HEK293T (cell line): ENCODE data around the gene USP6.
"Not testable (repeated sequence)": the region's sequence is repeated elsewhere in the genome, so short reads cannot be mapped to it uniquely, and the experiment has no call there.

ENCODE experiments used
- CTCF ChIA-PET: fragments of 350-600 bp; formaldehyde crosslinking; extraction: SDS; loops from one replicate; lab custom pipeline; 2021; ENCODE audit warnings: antibody characterized with exemption, inconsistent platforms; lab: Yijun Ruan, JAX
- POLR2A ChIA-PET: fragments of 350-600 bp; formaldehyde crosslinking; extraction: SDS; loops from one replicate; lab custom pipeline; 2020; ENCODE audit warnings: antibody characterized with exemption, inconsistent platforms; lab: Yijun Ruan, JAX
- DNase-seq: peaks from one replicate; pipeline ENCODE4 v3.0.0; 2012; ENCODE audit warnings: mixed read lengths; ENCODE audit errors: extremely low spot score
- ARNT ChIP-seq: fragments of 450-650 bp; IDR thresholded peaks from 2 replicates; pipeline ENCODE4 v1.6.1; 2017; ENCODE audit warnings: mild to moderate bottlenecking
- BHLHE40 ChIP-seq: fragments of 450-650 bp; IDR thresholded peaks from 2 replicates; pipeline ENCODE4 v1.6.1; 2016; ENCODE audit warnings: mild to moderate bottlenecking, moderate library complexity, borderline replicate concordance
- CTBP1 ChIP-seq: fragments of 450-650 bp; IDR thresholded peaks from 2 replicates; pipeline ENCODE4 v1.6.1; 2016; ENCODE audit warnings: borderline replicate concordance
- ELF4 ChIP-seq: fragments of 450-650 bp; IDR thresholded peaks from 2 replicates; pipeline ENCODE4 v1.6.1; 2017; ENCODE audit warnings: antibody characterized with exemption
- FOXA1 ChIP-seq: fragments of 450-650 bp; IDR thresholded peaks from 2 replicates; pipeline ENCODE4 v1.6.1; 2016; ENCODE audit warnings: mild to moderate bottlenecking
- FOXK2 ChIP-seq: fragments of 450-650 bp; IDR thresholded peaks from 2 replicates; pipeline ENCODE4 v1.6.1; 2016; ENCODE audit warnings: mild to moderate bottlenecking
- FOXM1 ChIP-seq: fragments of 450-650 bp; IDR thresholded peaks from 2 replicates; pipeline ENCODE4 v1.6.1; 2017; ENCODE audit warnings: mild to moderate bottlenecking, borderline replicate concordance
- HDGF ChIP-seq: fragments of 450-650 bp; IDR thresholded peaks from 2 replicates; pipeline ENCODE4 v1.6.1; 2017; ENCODE audit warnings: antibody characterized with exemption, borderline replicate concordance
- L3MBTL2 ChIP-seq: fragments of 450-650 bp; conservative IDR thresholded peaks from 2 replicates; pipeline ENCODE4 v1.6.1; 2016; ENCODE audit warnings: mild to moderate bottlenecking
- LEF1 ChIP-seq: fragments of 450-650 bp; IDR thresholded peaks from 2 replicates; pipeline ENCODE4 v1.6.1; 2017; ENCODE audit warnings: mild to moderate bottlenecking, borderline replicate concordance
- NFRKB ChIP-seq: fragments of 450-650 bp; IDR thresholded peaks from 2 replicates; pipeline ENCODE4 v1.6.1; 2016; ENCODE audit warnings: mild to moderate bottlenecking, moderate library complexity
- SP1 ChIP-seq: fragments of 450-650 bp; IDR thresholded peaks from 2 replicates; pipeline ENCODE4 v1.6.1; 2017
- SUZ12 ChIP-seq: fragments of 450-650 bp; IDR thresholded peaks from 2 replicates; pipeline ENCODE4 v1.6.1; 2016; ENCODE audit warnings: mild to moderate bottlenecking
- TARDBP ChIP-seq: fragments of 450-650 bp; IDR thresholded peaks from 2 replicates; pipeline ENCODE4 v1.6.1; 2016
- ZNF384 ChIP-seq: fragments of 450-650 bp; IDR thresholded peaks from 2 replicates; pipeline ENCODE4 v1.6.1; 2016
- TF ChIP-seq, protein P1 (sequence below): fragments of 450-650 bp; IDR thresholded peaks from 2 replicates; pipeline ENCODE4 v1.6.1; 2016

Gene USP6

DNA sequence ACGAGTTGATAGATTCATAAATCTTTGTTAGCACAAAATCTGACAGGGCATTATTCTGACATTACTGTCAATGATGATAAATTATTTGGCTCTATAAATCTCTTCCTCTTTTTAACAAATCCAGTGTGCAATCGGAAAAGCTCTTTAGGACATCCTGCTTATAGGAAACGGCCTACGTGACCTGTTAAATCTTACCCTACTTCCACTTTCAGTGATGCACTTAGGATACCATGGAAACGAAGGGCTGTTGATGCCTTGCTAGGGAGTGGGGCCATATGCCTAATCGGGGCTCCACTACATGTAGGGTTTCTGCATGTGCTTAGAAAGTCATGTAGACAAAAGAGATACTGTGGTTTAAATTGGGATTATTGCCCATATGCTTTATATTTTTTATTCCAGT, 48.6 kb downstream of the USP6 start:
- no peak for DNase-seq
- TF ChIP-seq ELF4, result no peak
- TF ChIP-seq TARDBP, result no peak
- TF ChIP-seq, protein P1, sequence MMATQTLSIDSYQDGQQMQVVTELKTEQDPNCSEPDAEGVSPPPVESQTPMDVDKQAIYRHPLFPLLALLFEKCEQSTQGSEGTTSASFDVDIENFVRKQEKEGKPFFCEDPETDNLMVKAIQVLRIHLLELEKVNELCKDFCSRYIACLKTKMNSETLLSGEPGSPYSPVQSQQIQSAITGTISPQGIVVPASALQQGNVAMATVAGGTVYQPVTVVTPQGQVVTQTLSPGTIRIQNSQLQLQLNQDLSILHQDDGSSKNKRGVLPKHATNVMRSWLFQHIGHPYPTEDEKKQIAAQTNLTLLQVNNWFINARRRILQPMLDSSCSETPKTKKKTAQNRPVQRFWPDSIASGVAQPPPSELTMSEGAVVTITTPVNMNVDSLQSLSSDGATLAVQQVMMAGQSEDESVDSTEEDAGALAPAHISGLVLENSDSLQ, result no peak
- no peak for TF ChIP-seq CTBP1
- TF ChIP-seq ARNT, result no peak
- no peak for TF ChIP-seq HDGF
- no peak for TF ChIP-seq L3MBTL2
- TF ChIP-seq FOXK2, result no peak
- TF ChIP-seq SUZ12, result no peak
- no peak for TF ChIP-seq ZNF384
- TF ChIP-seq NFRKB, result no peak
- TF ChIP-seq BHLHE40, result no peak
- no peak for TF ChIP-seq SP1
- TF ChIP-seq FOXA1, result no peak
- TF ChIP-seq FOXM1, result no peak
- TF ChIP-seq LEF1, result no peak
- CTCF ChIA-PET, result no interaction called here
- POLR2A ChIA-PET, result no interaction called here

DNA sequence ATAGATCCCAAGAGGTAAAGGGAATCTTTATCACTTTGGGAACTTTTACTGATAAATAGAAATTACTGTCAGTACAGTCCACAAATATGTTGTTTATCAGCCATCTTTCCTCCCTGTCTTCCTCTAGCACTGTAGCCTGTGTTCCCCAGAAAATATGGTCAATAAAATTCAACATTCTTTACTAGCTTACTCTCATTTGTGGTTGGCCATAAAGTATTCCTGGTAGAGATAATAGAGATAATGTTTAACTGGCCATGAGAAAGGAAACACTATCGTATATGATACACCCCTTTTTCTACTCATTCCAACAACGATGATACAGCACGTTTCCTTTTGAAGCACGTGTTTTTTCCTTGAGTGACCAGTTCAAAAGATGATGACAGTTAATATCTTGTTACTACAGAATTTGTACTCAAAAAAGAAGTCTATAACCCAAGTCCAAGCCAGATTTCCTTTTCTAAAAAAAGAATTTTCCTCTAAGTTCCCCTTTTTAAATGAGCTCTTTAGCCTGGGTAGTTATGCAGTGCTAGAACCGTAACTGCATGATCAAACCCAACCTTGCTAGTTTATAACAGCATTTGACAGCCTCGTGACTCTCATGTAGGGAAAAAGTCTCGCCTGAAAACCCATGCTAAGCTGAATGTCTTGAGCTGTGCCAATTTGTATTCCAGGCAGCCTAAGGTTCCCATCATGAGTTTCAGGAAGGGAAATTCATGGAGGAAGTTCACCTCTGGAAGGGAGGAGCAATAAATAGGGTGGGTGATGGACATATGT, 50.1 kb downstream of the USP6 start:
- CTCF ChIA-PET, DNase-seq, POLR2A ChIA-PET: not testable (repeated sequence)

DNA sequence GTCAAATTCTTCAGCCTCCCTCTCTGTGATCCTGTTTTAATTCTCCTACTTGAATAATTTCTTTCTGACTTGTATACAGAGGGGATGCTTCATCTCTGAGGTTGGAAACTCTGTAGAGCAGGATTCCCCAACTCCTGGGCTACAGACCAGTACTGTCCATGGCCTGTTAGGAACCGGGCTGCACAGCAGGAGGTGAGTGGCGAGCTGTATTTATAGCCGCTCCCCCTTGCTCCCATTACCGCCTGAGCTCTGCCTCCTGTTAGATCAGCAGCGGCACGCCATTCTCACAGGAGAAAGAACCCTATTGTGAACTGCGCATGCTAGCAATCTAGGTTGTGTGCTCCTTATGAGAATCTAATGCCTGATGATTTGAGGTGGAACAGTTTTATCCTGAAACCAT, 59.2 kb downstream of the USP6 start:
- CTCF ChIA-PET, DNase-seq, POLR2A ChIA-PET: not testable (repeated sequence)

DNA sequence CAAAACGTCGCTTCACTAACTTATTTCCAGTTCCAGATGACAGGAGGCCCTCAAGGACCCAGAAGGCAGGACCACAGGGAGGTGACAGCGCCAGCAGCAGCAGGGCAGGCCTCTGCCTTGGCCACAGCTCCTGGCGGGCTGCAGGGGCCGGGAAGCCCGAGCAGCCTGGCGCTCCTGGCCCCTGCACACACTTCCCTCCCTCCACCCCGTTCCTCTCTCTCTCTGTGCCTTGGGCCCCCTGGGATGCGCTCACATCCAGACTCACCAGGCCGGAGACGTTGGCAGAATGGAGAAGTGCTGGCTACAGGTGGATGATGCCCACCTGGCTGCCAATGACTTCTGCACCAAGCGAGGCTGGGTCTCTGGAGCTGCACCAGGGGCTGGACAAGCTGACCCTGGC, 63.2 kb downstream of the USP6 start:
- DNase-seq, result no peak
- ChIA-PET POLR2A (no interaction called here), CTCF (no interaction called here)
- no peak for TF ChIP-seq LEF1
- no peak for TF ChIP-seq BHLHE40

DNA sequence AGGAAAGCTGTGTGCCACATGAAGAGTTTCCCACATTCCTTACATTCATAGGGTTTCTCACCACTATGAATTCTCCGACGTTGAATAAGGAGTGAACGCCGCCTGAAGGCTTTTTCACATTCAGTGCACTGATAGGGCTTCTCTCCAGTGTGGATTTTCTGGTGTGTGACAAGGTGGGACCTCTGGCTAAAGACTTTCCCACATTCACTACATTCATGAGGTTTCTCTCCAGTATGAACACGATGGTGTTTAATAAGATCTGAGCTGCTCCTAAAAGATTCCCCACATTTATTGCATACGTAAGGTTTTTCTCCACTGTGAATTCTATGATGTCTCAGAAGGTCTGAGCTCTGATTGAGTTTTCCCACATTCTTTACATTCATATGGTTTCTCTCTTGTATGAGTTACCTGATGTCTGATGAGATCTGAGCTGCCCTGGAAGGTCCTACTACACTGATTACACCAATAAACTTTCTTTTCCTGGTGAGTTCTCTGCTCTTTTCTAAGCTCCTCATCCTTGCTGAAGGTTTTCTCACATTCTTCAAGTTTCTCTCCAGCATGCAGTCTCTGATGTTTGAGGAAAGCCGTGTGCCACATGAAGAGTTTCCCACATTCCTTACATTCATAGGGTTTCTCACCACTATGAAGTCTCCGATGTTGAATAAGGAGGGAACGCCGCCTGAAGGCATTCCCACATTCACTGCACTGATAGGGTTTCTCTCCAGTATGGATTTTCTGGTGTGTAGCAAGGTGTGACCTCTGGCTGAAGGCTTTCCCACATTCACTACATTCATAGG, 65.9 kb downstream of the USP6 start:
- DNase-seq, result no peak
- POLR2A ChIA-PET, result no interaction called here
- CTCF ChIA-PET, result no interaction called here
- TF ChIP-seq FOXA1 (no peak), ELF4 (no peak), SUZ12 (no peak), SP1 (no peak), NFRKB (no peak), L3MBTL2 (peak; percentile 53), LEF1 (no peak), CTBP1 (no peak)

DNA sequence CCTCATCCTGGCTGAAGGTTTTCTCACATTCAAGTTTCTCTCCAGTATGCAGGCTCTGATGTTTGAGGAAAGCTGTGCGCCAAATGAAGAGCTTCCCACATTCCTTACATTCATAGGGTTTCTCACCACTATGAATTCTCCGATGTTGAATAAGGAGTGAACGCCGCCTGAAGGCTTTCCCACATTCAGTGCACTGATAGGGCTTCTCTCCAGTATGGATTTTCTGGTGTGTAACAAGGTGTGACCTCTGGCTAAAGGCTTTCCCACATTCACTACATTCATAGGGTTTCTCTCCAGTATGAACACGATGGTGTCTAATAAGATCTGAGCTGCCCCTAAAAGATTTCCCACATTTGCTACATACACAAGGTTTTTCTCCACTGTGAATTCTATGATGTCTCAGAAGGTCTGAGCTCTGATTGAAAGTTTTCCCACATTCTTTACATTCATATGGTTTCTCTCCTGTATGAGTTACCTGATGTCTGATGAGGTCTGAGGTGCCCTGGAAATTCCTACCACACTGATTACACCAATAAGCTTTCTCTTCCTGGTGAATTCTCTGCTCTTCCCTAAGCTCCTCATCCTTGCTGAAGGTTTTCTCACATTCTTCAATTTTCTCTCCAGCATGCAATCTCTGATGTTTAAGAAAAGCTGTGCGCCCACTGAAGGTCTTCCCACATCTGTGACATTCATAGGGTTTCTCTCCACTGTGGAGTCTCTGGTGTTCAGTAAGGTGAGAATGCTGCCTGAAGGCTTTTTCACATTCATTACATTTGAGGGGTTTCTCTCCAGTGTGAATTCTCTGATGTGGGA, 67.0 kb downstream of the USP6 start:
- ChIA-PET CTCF (no interaction called here), POLR2A (interaction anchor here (0.7 kb wide), 1 partner anchor 9 kb away, joined by 3 read pairs; the partner anchor contains the start of gene ZNF594)
- TF ChIP-seq L3MBTL2 (no peak), ELF4 (no peak), SUZ12 (no peak), HDGF (no peak), ZNF384 (no peak), BHLHE40 (no peak), TARDBP (no peak), ARNT (no peak), CTBP1 (no peak), FOXM1 (no peak), FOXA1 (no peak), SP1 (no peak), LEF1 (no peak), NFRKB (no peak)
- TF ChIP-seq, protein P1, result no peak
- no peak for DNase-seq

DNA sequence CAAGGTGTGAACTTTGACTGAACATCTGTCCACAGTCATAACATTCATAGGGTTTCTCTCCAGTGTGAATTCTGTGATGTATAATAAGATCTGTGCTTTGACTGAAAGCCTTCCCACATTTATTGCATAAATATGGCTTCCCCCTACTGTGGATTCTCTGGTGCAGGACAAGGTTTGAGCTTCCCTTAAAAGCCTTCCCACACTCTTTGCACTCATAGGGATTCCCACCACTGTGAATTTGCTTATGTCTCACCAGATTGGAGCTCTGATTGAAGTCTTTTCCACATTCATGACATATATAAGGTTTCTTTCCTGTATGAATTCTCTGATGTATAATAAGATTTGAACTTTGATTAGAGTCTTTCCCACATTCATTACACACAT, 67.6 kb downstream of the USP6 start:
- ChIA-PET CTCF (no interaction called here), POLR2A (no interaction called here)
- DNase-seq, result no peak
- TF ChIP-seq BHLHE40, result no peak
- TF ChIP-seq FOXM1, result no peak
- TF ChIP-seq L3MBTL2, result no peak
- TF ChIP-seq SUZ12, result no peak
- TF ChIP-seq ARNT, result no peak
- TF ChIP-seq LEF1, result no peak
- TF ChIP-seq SP1, result no peak
- no peak for TF ChIP-seq NFRKB
- TF ChIP-seq FOXK2, result no peak
- no peak for TF ChIP-seq FOXA1
- no peak for TF ChIP-seq TARDBP
